H1 (cell line): ENCODE measurements around the gene CYTH1. TPM values are rescaled to one million over a fixed set of nuclear protein-coding genes. Genes with fewer than 3 reads are reported as not detected.

Experiments used
- RNF2 ChIP-seq: fragments of 200-900, 300-1000 bp; sonication (generic); IDR thresholded peaks from 2 replicates; pipeline ENCODE4 v1.7.1; 2016; ENCODE audit warnings: borderline replicate concordance, low read depth, mild to moderate bottlenecking, antibody characterized with exemption, low read length; ENCODE audit not compliant: poor library complexity, severe bottlenecking; ENCODE audit errors: missing control alignments
- RXRA ChIP-seq: IDR thresholded peaks from 2 replicates; pipeline ENCODE4 v1.6.1; 2011; ENCODE audit warnings: low read depth, mild to moderate bottlenecking, low read length, moderate library complexity; ENCODE audit not compliant: insufficient read depth
- polyA plus RNA-seq, 7 experiments: library from polyadenylated mRNA; depleted of rRNA in 3 of 7; stranded (reverse) in 5 of 7; unstranded in 2 of 7; fragments of >200 nt in 5 of 7; fragments of 200-250 nt in 2 of 7; gene quantifications; 1 replicate in 5 of 7; 2 replicates in 1 of 7; 4 replicates in 1 of 7; pipeline versions ENCODE4 v1.2.1 to v1.2.3, GENCODE V29; 2011 to 2013; ENCODE audit warnings: missing spikeins in 2 of 7, mixed read lengths in 2 of 7
- total RNA-seq: library from RNA; stranded (reverse); fragmentation: NEBNext Ultra II Directional; extraction: Animal tissue kit (Norgen Biotek cat#: 25700); gene quantifications from 2 replicates; pipeline ENCODE4 v1.2.1, GENCODE V29; 2021

The CYTH1 gene
- total and polyA plus RNA-seq, 2 of the 8 experiments (the other 6 are each of a cell fraction or from before 2014, with no cell fraction given) = 12.8 to 14.8 TPM

DNA sequence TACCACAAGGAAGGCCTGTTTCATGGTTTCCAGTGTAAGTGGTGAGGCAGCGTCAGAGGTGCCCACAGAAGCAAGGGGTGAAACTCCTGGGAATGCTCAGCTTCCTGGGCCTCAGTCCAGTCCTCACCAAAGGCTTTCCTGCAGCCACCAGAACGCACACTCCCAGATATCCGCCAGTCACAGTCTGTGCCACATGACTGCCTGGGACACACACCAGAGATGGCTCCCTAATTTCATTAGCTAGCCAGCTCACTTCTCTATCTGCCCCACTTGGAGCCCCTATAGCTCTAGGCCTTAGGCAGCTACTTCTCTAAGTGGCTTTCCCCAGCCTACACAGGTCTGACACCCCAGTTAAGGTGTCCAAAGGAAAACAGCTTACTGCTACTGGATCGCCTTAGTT lies 77.0 kb downstream of the CYTH1 start (continued):
- TF ChIP-seq RNF2 (no peak), RXRA (no peak)
